Astrocyte of the spinal cord (primary cell): ENCODE data around the gene AIMP1.

Source experiments
- DNase-seq: peaks from one replicate; pipeline ENCODE4 v3.0.0; 2011; ENCODE audit warnings: low read depth, low spot score
- H3K4me3 ChIP-seq: 2 replicates; pipeline ENCODE4 v1.5.1; 2011; ENCODE audit warnings: low read depth, mild to moderate bottlenecking, low read length, moderate library complexity
- CTCF ChIP-seq: IDR thresholded peaks from 2 replicates; pipeline ENCODE4 v1.5.1; 2012; ENCODE audit warnings: low read depth, mild to moderate bottlenecking, low read length, inconsistent platforms
- in situ Hi-C: cut with HindIII; loops from 2 replicates; pipeline ENCODE4 v1.10.0; 2017; ENCODE audit warnings: low sequenced_read_pairs

AIMP1 gene

GRCh38 chr4:106284227-106284626, 32.1 kb upstream of the AIMP1 start:
- TF ChIP-seq CTCF, result no peak
- DNase-seq, result no peak
- in situ Hi-C loops, result no loop called here
- no peak overlapping the region for H3K4me3 ChIP-seq

GRCh38 chr4:106286611-106287010, 29.7 kb upstream of the AIMP1 start:
- no peak for TF ChIP-seq CTCF
- no peak for DNase-seq
- H3K4me3 ChIP-seq, result no peak overlapping the region
- in situ Hi-C loops, result no loop called here

- peak; percentile 90 for DNase-seq
- TF ChIP-seq CTCF, result no peak
- in situ Hi-C loops, result no loop called here
- H3K4me3 ChIP-seq, result no peak overlapping the region
Observed at GRCh38 chr4:106287353-106287969, 28.9 kb upstream of the AIMP1 start.

GRCh38 chr4:106289737-106290136, 26.6 kb upstream of the AIMP1 start:
- DNase-seq, result no peak
- in situ Hi-C loops, result no loop called here
- TF ChIP-seq CTCF, result no peak
- H3K4me3 ChIP-seq, result no peak overlapping the region

GRCh38 chr4:106291678-106292077, 24.7 kb upstream of the AIMP1 start:
- in situ Hi-C loops, result no loop called here
- DNase-seq, result no peak
- no peak for TF ChIP-seq CTCF
- no peak overlapping the region for H3K4me3 ChIP-seq

GRCh38 chr4:106294062-106294461, 22.3 kb upstream of the AIMP1 start:
- in situ Hi-C loops, result no loop called here
- no peak overlapping the region for H3K4me3 ChIP-seq
- TF ChIP-seq CTCF, result no peak

More at GRCh38 chr4:106294062-106294461, 22.3 kb upstream of the AIMP1 start:
- no peak for DNase-seq
